PC-9 (cell line): Measurements from ENCODE around the gene PGS1.

ENCODE experiments used
- CTCF ChIP-seq: fragments of 200-600 bp; sonication (generic); conservative IDR thresholded peaks from 2 replicates; pipeline ENCODE4 v1.6.1; 2017; ENCODE audit warnings: mixed run types, antibody characterized with exemption, mild to moderate bottlenecking, moderate library complexity
- EZH2 ChIP-seq: fragments of 200-600 bp; sonication (generic); IDR thresholded peaks from 2 replicates; pipeline ENCODE4 v1.8.0; 2017; ENCODE audit warnings: antibody characterized with exemption, low read depth

- TF ChIP-seq EZH2 (no peak), CTCF (no peak)
Measured at GRCh38 chr17:78401246-78401645, 22.8 kb downstream of the PGS1 start.
